HG03354 (cell line): Measurements from ENCODE around the gene COP1.
"Not testable (repeated sequence)": the region's sequence is repeated elsewhere in the genome, so short reads cannot be mapped to it uniquely, and the experiment has no call there.

Experiments used
- ATAC-seq: cut with Tn5 transposase; IDR thresholded peaks from one replicate; pipeline ENCODE4 v1.9.1; 2021; ENCODE audit warnings: mild to moderate bottlenecking; ENCODE audit not compliant: unreplicated experiment, poor library complexity, severe bottlenecking

Gene COP1

GRCh38 chr1:176206961-176207902 lies at the start of gene COP1:
TSS of gene COP1 (minus strand) at chr1:176207286. CDS start at chr1:176206978, 308 bp downstream.
- peak; percentile 78 for ATAC-seq

GRCh38 chr1:176252191-176252590 lies 45.1 kb upstream of the COP1 start:
- no peak for ATAC-seq

- no peak for ATAC-seq
Observed at GRCh38 chr1:176244851-176245250, 37.8 kb upstream of the COP1 start.

GRCh38 chr1:176243746-176244145 lies 36.7 kb upstream of the COP1 start:
- no peak for ATAC-seq

- ATAC-seq, result no peak
Observed at GRCh38 chr1:176241385-176242015, 34.4 kb upstream of the COP1 start.

- ATAC-seq, result not testable (repeated sequence)
Observed at GRCh38 chr1:176233657-176234056, 26.6 kb upstream of the COP1 start.

- no peak for ATAC-seq
Observed at GRCh38 chr1:176227579-176227978, 20.5 kb upstream of the COP1 start.

GRCh38 chr1:176225911-176226310 lies 18.8 kb upstream of the COP1 start:
- ATAC-seq, result no peak

DNA sequence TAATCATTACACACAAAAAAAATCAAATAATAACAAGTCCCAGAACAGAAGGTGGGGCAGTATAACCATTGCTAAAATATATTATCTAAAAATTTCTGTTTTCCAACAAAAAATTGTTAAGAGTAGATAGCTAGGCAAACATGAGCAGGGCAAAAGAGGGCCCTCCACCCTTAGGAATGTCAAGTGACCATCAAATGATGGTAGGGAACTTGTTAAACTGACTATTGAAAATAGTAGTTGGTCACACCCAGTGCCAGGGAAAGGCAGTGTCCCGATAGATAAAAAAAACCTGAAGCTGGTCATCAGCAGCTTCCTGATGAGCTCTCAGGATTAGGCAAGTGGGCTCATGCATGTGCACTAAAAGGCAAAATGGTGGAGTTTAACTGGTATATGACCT lies 18.4 kb upstream of the COP1 start:
- ATAC-seq, result no peak

GRCh38 chr1:176222196-176222595 lies 15.1 kb upstream of the COP1 start:
- ATAC-seq, result no peak

DNA sequence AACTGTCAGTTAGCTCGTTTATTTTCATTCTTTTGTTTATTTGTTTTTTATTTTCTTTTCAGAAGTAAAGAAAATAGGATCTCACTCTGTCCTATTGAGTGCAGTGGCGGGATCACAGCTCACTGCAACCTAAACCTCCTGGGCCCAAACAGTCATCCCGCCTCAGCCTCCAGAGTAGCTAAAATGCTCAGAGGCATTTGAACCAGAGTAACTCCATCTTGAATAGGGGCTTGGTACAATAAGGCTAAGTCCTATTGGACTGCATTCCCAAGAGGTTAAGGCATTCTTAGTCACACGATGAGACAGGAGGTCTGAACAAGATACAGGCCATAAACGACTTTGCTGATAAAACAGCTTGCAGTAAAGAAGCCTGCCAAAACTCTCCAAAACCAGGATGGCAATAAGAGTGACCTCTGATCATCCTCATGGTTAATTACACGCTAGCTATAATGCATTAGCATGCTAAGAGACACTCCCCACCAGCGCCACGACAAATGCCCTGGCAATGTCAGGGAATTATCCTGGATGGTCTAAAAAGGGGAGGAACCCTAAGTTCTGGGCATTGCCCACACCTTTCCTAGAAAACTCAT lies 13.1 kb upstream of the COP1 start:
- no peak for ATAC-seq

DNA sequence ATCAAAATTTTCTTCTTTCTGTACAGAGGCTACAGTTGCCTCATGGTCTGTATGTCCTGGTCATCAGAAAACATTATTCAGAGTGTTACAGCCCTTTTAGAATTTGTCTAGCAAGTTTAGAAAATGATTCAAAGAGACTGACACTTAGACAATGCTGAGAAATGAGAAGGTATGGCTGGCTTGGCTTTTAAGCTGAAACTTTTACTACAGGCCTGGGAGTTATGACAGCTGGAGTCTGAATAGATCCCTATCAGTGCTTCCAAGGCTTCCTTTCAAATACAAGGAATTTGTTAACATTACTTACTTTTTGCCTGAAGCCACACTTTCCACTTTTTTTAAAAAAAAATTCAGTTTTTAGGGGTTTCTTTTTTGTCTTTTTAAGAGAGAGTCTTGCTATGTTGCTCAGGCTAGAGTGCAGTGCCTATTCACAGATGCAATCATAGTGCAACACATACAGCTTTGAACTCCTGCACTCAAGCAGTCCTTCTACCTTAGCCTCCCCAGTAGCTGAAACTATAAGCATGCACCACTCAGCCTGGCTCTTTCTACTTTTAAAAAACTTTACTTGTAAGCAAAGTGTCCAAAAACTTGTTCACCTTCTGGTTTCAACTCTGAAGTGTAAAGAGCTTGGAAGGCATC lies 10.5 kb upstream of the COP1 start:
- ATAC-seq, result no peak

DNA sequence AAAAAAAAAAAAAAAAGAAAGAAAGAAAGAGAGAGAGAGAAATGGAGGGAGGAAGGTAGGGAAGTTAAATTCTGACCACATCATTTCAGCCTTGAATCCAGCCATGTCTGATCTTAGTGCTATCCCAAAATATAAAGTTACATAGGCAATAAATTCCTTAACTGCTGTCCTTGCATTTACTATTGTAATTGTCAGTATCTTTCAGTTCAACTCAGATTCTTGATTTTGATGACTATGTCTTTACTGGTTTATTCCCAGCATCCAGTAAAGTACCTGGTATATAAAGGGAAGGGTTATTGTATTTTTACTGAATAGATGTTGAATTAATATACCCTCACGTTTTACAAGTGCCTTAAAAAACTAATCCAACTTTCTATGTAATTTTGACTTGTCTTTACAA lies 8.9 kb upstream of the COP1 start:
- ATAC-seq, result no peak

GRCh38 chr1:176211396-176212165 lies 4.5 kb upstream of the COP1 start:
- ATAC-seq, result no peak

GRCh38 chr1:176208034-176208433 lies 948 bp upstream of the COP1 start:
- ATAC-seq, result no peak

- ATAC-seq, result peak; percentile 31
Observed at GRCh38 chr1:176206006-176206960, 803 bp downstream of the COP1 start.

DNA sequence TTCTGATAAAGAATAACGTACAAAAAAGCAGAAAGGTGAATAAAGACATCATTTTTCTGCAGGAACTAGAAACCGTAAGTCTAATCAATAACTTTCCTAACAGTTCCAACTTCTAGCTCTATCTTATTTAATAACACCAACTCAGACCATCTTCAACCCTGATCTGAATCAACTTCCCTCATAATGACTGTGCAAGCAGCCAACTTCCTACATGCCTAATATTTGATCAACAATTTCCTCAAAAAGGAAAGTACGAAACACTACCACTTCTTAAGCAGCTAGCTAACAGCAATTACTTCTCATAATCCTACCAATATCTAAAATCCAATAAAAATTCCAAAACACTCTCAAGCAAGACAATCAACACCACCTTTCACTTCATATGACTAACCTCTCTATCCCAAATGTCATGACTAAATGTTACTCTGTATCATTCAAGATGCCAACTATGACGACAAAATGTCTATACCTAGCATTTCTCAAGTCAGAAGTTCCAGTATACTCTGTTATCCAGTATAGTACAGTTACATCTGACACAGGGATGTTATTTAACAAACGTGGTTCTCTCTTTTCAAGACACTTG lies 1.7 kb downstream of the COP1 start:
- no peak for ATAC-seq

GRCh38 chr1:176204655-176205054 lies 2.4 kb downstream of the COP1 start:
- not testable (repeated sequence) for ATAC-seq
